Femur (tissue), 1 donor: ENCODE measurements around the gene CDH12.
"Not testable (repeated sequence)": the region's sequence is repeated elsewhere in the genome, so short reads cannot be mapped to it uniquely, and the experiment has no call there.

Source experiments
- DNase-seq: peaks from one replicate; pipeline ENCODE4 v3.0.0-alpha.2; 2017

CDH12 gene

DNA sequence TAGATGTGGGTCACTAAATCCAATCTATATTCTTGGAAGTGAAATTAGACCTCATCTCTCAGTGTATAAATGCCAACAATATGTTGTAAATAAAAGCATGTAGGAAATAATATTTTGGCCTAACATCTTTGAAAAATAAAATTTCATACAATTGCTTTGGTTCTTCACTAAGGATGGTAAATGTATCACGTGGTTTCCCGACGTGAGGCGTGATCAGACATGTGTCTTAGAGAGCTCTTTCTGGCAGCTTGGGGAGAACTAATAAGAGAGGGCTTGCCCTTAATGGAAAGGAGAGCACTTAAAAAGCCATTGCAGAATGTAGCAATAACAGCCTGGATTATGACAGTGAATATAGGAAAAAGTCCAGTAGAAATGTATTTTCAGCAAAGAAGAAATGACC is 602.6 kb downstream of the CDH12 start:
- DNase-seq, result no peak

DNA sequence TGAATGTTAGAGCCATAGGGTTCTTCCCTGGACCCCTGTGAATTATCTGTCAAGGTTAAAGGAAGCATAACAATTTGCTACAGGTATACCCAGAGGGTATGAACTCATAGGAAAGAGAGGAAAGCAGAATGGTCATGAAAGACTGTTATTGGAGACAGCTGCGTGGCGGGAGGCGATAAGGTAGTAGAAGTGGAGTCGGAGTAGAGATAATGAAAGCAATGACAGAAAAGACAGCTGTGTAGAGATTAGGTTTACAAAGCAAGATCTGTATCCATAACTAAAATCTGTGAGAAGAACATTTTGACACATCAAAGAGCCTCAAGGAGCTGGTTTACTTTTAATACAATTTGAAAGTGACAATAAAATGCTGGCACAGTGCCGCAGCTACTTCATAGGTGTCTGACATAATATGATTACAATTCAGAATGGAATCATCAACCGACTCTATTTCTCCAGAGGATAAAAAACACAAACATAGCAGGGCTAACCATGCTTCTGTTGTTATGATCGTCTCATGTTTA is 603.9 kb downstream of the CDH12 start:
- no peak for DNase-seq

- DNase-seq, result no peak
Observed at GRCh38 chr5:22245770-22246169, 607.4 kb downstream of the CDH12 start.

- DNase-seq, result no peak
Observed at GRCh38 chr5:22242532-22242931, 610.6 kb downstream of the CDH12 start.

GRCh38 chr5:22238047-22238446 is 615.1 kb downstream of the CDH12 start:
- DNase-seq, result no peak

DNA sequence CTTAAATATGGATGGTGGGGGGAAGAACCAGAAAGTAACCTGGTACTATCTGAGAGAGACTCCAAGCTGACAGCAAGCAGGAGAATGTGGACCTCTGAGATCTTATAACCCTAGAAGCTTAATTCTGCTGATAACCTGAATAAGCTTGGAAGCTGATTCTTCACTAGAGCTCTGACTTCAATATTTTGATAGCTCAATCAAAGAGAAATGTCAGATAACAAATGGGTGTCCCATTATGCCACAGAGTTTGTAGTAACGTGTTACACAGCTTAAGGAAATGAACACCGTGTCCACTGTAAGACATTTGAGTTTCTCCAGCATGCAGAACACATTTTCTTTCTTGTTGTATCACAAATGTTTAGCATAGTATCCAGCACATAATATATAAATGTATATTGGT is 626.7 kb downstream of the CDH12 start:
- no peak for DNase-seq

DNA sequence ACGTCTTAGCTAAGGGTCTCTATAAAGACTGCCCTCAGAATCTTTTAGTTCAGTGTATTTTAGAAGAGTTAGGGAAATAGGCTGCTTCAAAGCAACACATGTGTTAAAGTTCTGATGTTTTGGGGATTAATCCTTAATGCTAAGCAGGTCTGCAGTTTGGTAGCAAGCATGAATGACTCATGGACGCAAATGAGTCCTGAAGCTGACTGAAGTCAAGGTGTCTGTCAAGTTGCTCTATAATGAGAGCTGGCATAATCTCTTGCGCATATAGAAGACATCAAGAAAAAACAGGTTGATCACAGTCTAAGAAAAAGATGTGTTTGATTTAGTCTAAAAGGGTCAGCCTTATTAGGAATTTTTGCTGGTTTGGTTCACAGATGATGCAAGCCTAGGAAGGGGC is 630.1 kb downstream of the CDH12 start:
- DNase-seq, result no peak

- DNase-seq, result not testable (repeated sequence)
Observed at GRCh38 chr5:22213703-22214495, 639.2 kb downstream of the CDH12 start.

- not testable (repeated sequence) for DNase-seq
Observed at GRCh38 chr5:22212254-22212991, 640.7 kb downstream of the CDH12 start.

- DNase-seq, result not testable (repeated sequence)
Observed at GRCh38 chr5:22208463-22208862, 644.7 kb downstream of the CDH12 start.

DNA sequence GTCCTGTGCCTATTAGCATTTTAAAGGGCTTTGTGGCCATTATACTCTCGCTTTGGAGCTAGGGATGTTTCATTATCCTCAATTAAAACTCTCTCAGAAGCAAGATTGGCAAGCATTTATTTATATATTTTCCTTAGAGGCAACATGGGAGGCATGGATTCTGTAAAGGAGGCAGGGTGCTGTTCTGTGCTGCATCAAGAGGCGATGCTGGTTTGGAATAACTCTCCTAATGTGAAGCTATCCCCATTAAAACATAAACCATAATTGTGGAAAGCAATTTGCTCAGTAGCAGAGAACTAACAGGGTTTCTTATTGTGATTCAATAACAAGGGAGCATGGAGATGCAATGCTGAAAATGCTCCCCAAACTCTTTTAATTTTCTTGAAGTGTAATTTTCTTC is 664.5 kb downstream of the CDH12 start:
- not testable (repeated sequence) for DNase-seq

GRCh38 chr5:22187632-22188228 is 665.4 kb downstream of the CDH12 start:
- not testable (repeated sequence) for DNase-seq

DNA sequence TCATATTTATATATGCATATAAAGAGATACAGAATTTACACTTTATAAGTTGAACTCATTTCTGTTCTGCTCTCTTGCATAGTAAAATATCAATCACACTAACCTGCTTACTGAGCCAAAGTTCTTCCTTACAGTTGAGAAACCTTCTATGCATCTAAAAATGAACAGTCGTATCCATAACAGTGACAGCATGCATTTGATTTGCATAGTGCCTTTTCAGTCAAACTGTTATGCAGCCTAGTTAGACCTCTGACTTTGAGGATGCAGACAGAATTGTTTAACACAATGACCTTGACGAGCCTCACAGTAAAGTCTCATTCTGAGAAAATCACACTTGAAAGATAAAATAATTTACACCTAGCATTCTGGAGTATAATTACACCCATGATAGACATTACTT is 683.9 kb downstream of the CDH12 start:
- not testable (repeated sequence) for DNase-seq

GRCh38 chr5:22168704-22169103 is 684.4 kb downstream of the CDH12 start:
- not testable (repeated sequence) for DNase-seq

DNA sequence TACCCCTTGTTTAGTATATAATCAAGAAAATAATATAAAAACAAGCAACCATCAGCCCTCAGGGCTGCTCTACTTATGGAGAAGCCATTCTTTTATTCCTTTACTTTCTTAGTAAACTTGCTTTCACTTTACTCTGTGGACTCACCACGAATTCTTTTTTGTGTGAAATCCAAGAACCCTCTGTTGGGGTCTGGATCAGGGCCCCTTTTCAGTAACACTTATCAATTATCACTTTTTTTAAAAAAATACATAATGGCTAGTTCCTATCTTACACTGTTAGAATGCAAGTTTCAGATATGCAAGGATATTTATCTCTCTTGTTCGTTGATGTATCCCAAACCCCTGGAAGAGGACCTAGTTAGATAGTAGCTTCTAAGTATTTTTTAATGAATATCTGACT is 687.2 kb downstream of the CDH12 start:
- DNase-seq, result not testable (repeated sequence)

- DNase-seq, result not testable (repeated sequence)
Observed at GRCh38 chr5:22164910-22165748, 688.0 kb downstream of the CDH12 start.

DNA sequence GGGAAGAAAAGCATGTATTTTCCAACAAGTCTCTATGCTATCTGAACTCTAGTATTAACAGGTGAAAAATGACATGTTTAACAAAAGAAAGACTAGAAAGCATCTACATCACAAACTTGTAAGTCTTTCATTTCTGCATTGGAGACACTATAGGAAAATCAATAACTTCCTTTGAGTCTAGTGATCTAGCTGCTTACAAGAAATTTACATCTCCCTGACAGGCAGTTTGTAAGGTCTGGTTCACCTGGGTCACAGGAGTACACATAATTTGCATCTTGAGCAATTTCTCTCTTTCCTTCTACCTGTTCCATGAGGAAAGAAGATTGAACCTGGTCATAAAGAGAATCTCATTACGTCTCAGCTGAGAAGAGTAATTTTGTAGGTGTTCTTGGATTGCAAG is 696.2 kb downstream of the CDH12 start:
- DNase-seq, result not testable (repeated sequence)

DNA sequence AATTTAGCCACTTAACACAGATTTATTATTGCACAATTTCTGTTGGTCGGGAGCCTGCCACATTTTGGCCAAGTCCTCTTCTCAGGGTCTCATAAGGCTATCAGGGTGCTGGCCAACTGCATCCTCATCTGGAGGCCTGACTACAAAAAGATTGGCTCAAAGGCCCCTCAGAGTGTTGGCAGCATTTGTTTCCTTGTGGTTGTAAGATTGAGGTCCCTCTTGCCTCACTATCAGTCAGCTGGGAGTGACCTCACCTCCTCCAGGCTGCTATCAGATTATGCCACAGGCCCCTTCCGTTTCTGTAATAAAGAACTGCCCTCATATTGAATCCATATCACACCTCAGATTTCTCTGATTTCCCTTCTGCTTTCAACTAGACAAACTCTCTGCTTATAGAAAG is 698.4 kb downstream of the CDH12 start:
- DNase-seq, result not testable (repeated sequence)

DNA sequence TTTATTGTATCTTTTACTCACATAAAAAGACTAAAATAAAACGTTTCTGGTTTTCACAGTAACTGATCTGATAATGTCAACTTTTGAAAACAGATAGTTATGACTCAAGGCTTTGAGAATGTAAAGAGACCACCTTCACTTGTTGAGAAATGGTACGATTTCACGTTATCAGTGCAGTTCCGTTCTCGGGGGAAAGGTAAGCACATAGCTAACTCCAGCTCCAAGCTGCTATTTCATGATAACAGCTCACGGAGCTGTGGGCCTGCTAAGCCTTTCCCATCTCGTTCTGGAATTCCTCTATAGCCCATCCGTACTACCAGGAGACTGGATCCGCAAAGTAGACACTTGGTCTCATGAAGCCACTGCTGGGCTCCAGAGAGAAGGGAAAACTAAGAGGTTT is 701.3 kb downstream of the CDH12 start:
- not testable (repeated sequence) for DNase-seq

DNA sequence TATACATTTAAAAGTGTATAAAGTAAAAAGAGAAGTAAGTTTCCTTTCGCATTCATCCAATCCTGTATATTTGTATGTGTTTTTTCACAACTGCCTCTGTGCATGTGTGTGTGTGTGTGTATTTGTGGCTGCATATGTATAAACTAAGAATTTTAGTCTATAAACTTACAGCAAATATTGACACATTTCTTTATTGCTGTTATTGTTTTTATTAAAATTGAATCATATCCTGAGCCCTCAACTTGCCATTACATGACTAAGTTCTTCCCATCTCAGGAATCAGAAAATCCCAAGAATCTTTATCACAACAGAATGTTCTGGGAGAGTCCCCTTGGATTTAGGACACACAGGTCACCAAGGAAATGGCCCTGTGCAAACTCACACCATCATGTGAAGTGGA is 712.7 kb downstream of the CDH12 start:
- DNase-seq, result not testable (repeated sequence)

DNA sequence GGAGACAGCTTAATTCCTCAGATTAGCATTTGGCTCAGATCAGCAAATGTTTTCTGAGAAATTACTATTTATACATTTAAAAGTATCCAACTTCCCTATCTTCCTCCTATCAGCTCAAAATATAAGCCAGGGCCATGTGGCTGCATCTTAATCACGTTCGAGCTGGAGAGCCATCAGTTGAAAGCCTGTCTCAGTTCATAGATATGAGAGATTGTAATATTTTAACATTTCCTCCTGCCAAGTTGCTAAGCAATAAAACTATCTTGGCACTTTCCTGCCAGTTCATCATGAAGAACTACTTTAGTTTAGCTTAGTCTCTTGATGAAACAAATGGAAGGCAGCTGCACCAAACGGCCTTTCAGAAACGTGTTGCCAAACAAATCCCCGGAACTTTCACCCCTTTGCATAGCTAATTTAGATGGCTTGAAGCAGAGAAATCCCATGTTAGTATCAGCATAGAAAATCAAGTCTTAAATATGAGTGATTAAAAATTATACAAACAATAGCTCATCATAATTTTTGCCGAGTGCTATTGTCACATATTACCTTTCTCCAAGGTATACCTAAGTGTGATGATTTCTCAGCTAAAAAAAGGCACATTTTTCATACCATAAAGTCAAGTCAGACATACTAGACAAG is 713.4 kb downstream of the CDH12 start:
- not testable (repeated sequence) for DNase-seq

GRCh38 chr5:22111320-22111719 is 741.8 kb downstream of the CDH12 start:
- DNase-seq, result no peak
